ENCODE measurements around the gene SPAG16.

DNA sequence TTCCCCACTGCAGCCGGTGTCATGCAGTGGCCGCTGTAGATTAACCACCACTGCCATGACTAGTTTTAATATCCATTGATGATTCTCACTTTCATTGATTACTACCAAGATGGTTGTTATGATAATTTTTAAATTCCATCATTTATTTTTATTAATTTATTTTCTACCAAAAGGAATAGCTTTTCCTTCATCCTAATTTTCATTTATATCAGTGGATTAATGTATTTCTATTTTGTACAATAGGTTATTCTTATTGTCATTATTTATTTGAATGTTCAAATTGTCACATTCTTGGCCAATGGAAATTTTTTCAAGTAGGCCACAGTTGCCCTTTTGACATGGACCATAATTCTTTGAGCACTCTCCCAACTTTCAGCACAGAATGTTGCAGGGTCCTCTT is 751.7 kb downstream of the SPAG16 start:
- TF ChIP-seq TCF7L2 (IDR thresholded peaks at IDR 0.05; ENCODE audit: borderline replicate concordance, low read depth, low read length), result no peak
- no peak for TF ChIP-seq OVOL3 (tag by site-specific recombination; IDR thresholded peaks at IDR 0.05)
- TF ChIP-seq ZNF658 (tag by site-specific recombination; IDR thresholded peaks at IDR 0.05), result no peak
- TF ChIP-seq, protein P1, sequence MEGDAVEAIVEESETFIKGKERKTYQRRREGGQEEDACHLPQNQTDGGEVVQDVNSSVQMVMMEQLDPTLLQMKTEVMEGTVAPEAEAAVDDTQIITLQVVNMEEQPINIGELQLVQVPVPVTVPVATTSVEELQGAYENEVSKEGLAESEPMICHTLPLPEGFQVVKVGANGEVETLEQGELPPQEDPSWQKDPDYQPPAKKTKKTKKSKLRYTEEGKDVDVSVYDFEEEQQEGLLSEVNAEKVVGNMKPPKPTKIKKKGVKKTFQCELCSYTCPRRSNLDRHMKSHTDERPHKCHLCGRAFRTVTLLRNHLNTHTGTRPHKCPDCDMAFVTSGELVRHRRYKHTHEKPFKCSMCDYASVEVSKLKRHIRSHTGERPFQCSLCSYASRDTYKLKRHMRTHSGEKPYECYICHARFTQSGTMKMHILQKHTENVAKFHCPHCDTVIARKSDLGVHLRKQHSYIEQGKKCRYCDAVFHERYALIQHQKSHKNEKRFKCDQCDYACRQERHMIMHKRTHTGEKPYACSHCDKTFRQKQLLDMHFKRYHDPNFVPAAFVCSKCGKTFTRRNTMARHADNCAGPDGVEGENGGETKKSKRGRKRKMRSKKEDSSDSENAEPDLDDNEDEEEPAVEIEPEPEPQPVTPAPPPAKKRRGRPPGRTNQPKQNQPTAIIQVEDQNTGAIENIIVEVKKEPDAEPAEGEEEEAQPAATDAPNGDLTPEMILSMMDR (tag by site-specific recombination; IDR thresholded peaks at IDR 0.05), result no peak
- no peak for TF ChIP-seq ZNF660 (tag by site-specific recombination; IDR thresholded peaks at IDR 0.05)
- TF ChIP-seq OSR2 (tag by site-specific recombination; IDR thresholded peaks at IDR 0.05), result no peak
- no peak for TF ChIP-seq YY1 (tag by site-specific recombination; IDR thresholded peaks at IDR 0.05)
- TF ChIP-seq, protein P2, sequence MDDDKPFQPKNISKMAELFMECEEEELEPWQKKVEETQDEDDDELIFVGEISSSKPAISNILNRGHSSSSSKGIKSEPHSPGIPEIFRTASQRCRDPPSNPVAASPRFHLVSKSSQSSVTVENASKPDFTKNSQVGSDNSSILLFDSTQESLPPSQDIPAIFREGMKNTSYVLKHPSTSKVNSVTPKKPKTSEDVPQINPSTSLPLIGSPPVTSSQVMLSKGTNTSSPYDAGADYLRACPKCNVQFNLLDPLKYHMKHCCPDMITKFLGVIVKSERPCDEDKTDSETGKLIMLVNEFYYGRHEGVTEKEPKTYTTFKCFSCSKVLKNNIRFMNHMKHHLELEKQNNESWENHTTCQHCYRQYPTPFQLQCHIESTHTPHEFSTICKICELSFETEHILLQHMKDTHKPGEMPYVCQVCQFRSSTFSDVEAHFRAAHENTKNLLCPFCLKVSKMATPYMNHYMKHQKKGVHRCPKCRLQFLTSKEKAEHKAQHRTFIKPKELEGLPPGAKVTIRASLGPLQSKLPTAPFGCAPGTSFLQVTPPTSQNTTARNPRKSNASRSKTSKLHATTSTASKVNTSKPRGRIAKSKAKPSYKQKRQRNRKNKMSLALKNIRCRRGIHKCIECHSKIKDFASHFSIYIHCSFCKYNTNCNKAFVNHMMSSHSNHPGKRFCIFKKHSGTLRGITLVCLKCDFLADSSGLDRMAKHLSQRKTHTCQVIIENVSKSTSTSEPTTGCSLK (tag by site-specific recombination; IDR thresholded peaks at IDR 0.05), result no peak
- no peak for TF ChIP-seq ZNF707 (tag by site-specific recombination; IDR thresholded peaks at IDR 0.05)
- TF ChIP-seq ZNF510 (tag by site-specific recombination; IDR thresholded peaks at IDR 0.05; ENCODE audit: insufficient replicate concordance), result no peak
